Fibroblast of peridontal ligament (primary cell): ENCODE measurements around the gene LIN52.

ENCODE experiments used
- DNase-seq: peaks from one replicate; pipeline ENCODE4 v3.0.0-alpha.2; 2010; ENCODE audit errors: extremely low read depth

LIN52 gene

DNA sequence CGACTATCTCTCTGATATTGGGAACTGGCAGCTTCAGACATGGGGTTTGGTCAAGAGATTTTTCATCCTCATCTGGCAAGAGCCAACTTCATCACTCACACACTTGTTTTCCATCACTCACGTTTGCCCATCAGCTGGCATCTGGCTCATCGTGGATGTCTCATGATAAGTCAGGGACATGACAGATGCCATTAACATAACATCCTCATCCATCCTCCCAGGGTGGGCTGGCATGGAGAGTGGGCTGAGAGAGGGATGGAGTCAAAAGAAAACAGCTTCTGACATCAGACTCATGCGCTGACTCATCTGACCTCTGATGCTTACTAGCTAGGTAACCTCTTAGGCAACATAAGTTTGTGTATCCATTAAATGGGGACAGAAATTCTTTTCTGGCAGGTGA, 152.7 kb downstream of the LIN52 start:
- no peak for DNase-seq

DNA sequence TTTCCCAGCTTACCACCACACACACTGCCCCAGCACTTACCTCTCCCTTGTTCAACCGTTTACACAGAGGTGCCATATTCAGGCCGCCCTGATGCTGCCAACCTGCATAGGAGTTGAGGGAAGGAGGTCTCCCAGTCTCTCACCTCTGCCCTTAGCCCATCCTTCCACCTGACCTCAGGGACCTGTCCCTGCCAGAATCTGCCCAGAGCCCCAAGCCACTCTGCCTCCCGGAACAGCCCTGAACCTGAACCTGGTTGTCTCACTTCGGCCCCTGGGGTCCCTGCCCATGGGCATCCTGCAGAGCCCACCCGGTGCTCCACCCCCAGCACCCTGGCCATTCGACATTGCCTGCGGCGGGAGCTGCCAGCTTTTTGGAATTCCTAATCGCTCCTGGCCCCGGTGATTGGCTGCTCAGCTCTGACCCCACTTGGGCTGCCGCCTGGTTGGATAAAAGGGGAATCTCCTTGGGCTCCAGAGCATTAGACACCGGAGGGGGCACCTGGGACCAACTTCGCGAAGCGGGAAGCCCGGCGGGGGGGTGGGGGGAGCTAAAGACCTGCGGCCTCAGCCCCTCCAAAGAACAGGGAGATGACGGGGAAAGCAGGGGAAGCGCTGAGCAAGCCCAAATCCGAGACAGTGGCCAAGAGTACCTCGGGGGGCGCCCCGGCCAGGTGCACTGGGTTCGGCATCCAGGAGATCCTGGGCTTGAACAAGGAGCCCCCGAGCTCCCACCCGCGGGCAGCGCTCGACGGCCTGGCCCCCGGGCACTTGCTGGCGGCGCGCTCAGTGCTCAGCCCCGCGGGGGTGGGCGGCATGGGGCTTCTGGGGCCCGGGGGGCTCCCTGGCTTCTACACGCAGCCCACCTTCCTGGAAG, 154.5 kb downstream of the LIN52 start, which contains the start of gene VSX2:
Gene VSX2 (plus strand): TSS at position 476 of the 874 bp plus-strand sequence. CDS start 113 bp downstream, at position 589.
- no peak for DNase-seq

- no peak for DNase-seq
These were observed 155.4 kb downstream of the LIN52 start for GRCh38 chr14:74239848-74240793.

DNA sequence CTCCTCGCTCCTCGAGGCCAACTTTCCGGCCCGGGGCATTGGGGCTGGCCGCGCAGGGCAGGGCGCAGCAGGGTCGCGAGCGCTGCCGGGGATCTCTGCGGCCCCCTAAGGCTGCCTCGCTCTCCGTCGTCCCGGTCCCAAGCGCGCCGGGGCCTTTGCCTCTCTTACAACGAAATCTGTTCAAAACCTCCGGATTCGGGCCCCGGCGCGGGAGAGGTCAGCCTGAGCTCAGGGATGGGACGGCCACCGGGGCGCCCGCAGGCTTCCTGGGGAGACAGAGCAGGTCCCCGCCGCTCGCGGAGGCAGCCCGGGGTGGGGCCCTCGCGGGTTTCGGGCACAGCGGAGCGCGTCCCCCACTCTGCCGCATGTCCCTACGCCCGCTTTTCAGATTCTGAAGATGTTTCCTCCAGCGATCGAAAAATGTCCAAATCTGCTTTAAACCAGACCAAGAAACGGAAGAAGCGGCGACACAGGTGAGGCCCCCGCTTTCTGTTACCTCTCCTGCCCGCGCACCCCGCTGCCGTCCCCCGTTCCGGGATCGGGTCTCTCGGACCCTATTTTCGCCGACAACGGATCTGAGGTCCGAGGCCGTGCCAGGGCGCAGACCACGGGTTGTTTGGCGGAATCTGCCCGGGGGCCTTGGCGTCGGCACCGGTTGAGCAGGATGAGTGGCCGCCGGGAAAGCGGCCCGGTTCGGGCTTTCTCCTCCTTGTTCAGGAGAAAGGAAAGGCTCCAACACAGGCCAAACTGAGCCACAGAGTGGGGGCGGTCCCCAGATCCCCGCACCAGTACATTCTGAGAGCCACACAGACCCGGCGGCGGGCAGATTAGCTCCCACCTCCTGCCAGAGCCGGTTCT, 156.3 kb downstream of the LIN52 start:
- DNase-seq: no peak

DNA sequence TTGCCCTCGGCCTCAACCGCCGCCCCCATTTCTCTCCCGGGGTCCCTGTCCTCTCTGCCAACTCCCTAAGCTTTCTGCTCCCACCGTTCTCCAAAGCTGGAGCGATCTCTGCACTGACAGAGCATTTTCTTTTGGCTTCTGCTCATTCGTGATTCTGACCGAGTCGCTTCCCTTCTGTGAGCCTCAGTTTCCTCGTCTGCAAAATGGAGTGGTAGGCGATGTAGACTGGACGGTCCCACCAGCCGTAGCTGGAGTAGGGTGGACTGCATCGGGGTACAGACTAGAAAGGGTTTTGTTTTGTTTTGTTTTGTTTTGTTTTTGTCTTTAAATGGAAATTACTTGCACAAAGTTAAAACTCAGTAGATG, 156.9 kb downstream of the LIN52 start:
- no peak for DNase-seq

DNA sequence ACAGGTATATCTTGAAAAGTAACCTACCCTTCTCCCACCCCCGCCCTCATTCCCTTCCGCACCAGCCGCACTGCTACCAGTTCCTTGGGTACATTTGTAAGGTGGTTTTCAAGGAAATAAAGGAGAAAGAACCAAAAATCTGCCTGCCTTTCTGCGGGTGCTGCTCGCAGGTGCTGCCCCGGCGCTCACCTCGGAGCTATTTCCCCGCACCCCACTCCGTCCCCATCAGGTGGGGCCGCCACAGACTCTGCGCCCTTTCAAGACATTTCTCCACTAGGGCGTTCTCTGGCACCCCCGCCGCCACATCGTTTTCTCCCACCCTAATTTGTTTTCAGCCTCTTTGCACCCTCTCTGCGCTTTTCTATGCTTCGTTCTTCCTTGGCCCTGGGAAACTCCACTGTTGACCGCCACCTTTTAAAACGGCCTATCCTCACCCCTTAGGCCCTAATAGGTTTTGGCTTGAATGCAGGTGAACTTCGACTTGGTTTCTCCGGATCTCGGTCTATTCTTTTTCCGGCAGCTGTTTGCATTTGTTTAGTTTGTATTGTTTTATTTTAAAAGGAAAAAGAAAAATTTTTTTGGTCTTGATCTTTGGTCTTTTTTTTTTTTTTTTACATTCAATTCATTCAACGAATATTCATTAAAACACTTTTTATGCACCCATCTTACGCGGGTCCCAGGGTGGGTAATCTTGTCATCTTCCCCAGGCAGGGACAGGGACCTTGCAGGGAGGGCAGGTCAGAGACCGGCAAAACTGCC, 157.4 kb downstream of the LIN52 start:
- no peak for DNase-seq

DNA sequence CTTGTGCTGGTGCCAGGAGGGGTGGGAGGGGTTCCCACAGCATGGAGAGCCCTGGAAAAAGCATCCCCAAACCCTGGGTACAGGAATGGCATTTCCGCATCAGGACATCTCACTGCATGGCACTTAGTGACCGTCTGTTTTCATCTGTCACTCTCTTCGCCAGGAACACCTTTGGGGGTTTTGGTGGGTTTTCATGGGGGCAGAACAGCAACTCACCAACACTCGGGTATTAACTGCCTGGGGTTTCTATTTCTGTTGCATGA, 158.0 kb downstream of the LIN52 start:
- DNase-seq: no peak

DNA sequence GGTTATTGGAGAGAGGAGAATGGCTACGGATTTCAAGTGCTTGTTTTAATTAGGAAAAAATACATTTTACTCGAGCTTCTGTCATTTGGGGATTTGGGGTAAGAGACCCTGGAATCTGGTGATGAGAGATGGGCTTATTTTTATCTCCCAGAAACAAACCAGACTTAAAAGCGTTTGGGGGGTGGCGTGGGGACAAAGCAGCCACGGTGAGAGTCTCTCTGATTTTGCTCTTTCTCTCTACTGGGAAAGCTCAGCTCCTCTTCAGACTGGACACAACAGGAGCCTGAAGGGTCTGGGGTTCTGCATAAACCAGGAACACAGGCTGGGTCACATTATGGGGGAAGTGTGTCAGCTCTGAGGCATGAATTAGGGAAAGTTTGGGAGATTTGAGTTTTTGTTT, 158.3 kb downstream of the LIN52 start:
- no peak for DNase-seq

- DNase-seq: no peak
These were observed 159.4 kb downstream of the LIN52 start for GRCh38 chr14:74244115-74244514.

DNA sequence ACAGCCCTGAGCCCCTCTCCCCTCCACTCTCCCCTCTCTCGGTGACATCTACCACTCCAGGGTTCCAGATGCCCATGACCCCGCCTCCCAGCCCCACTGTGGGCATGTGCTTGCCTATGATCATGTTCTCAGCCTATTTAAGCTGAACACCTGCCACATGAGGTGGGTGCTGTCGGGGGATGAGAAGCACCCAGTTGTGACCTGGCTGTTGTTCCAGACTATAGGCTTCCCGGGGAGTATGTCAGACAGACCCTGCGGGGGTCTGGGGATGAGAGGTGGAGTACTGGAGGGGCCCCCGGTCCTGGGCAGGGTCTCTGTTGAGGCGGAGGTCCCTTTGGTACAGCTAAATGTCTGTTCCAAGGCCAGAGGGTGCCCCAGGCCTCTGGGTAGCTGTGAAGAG, 160.5 kb downstream of the LIN52 start:
- no peak for DNase-seq

DNA sequence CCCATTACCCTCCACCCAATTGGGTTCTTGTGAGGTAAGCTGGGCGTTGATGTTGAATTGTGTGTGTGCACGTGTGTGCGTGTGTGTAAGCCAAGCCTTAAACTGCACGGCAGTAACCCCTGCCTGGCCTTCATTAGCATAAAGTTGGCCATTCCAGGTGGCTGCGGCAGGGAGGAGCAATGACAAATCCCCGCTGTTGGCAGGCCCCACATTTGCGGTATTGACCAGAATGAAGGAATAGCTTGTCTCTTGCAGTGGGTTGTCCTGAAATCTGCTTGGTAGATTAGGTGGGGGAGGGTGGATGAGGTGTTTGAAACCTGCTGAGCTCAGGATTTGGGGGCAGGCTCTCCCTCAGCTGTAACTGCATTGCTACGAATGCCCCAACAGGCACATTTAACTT, 161.8 kb downstream of the LIN52 start:
- DNase-seq: no peak

DNA sequence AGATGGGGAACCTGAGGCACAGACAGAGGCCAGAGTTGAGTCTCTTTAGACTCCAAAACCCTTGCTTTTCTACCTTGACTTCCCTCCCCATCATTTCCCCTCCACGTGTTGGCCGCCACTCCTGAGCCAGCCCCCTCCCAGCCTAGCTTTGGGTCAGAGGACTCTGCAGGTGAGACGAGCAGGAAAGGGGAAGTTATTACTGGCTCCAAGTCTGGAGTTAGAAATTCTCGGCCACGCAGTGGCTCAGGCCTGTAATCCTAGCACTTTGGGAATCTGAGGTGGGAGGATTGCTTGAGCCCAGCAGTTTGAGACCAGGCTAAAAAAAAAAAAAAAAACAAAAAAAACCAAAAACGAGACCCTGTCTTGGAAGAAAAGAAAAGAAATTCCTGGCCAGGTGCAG, 163.3 kb downstream of the LIN52 start:
- no peak for DNase-seq

GRCh38 chr14:74249433-74250375, 164.9 kb downstream of the LIN52 start:
- DNase-seq: no peak
